H1 (cell line): ENCODE data around the gene ADAD1. TPM values are rescaled to one million over a fixed set of nuclear protein-coding genes. Genes with fewer than 3 reads are reported as not detected.

ENCODE experiments used
- CTCF ChIA-PET: fragments of 300-600 bp; sonication (Branson Sonifier 250); formaldehyde crosslinking; loops from one replicate; lab custom pipeline; 2021; ENCODE audit not compliant: partially characterized antibody; lab: Charles Lee
- POLR2A ChIA-PET: fragments of 300-600 bp; sonication (Branson Sonifier 250); formaldehyde crosslinking; loops from one replicate; lab custom pipeline; 2021; ENCODE audit warnings: inconsistent platforms; ENCODE audit not compliant: partially characterized antibody; lab: Charles Lee
- DNase-seq, 2 experiments: peaks; one replicate each; pipeline versions ENCODE4 v3.0.0 to v3.0.0-alpha.2; 2010 to 2022; ENCODE audit warnings: low spot score in 2 of 2, low read depth in 1 of 2, mixed read lengths in 1 of 2
- FAIRE-seq: peaks from 2 replicates; lab custom pipeline; 2011; peaks lifted over from hg19 to GRCh38; lab: Jason Lieb, UNC
- H2AFZ ChIP-seq: 2 replicates; pipeline ENCODE4 v1.8.1; 2012; ENCODE audit warnings: low read length, inconsistent platforms
- H2AK5ac ChIP-seq: 2 replicates; pipeline ENCODE4 v1.6.1; 2013; ENCODE audit warnings: low read depth, low read length
- H2BK120ac ChIP-seq: replicated peaks from 2 replicates; pipeline ENCODE3; 2013; ENCODE audit warnings: low read depth, low read length, inconsistent platforms
- H2BK12ac ChIP-seq: 2 replicates; pipeline ENCODE4 v1.6.1; 2013; ENCODE audit warnings: low read depth, low read length
- H2BK15ac ChIP-seq: 2 replicates; pipeline ENCODE4 v1.6.1; 2013; ENCODE audit warnings: low read length
- H2BK20ac ChIP-seq: 2 replicates; pipeline ENCODE4 v1.6.1; 2013; ENCODE audit warnings: low read length
- H2BK5ac ChIP-seq: 2 replicates; pipeline ENCODE4 v1.6.1; 2013; ENCODE audit warnings: low read depth, low read length
- H3K14ac ChIP-seq: 2 replicates; pipeline ENCODE4 v1.6.1; 2013; ENCODE audit warnings: inconsistent platforms; ENCODE audit not compliant: insufficient read length
- H3K18ac ChIP-seq: 2 replicates; pipeline ENCODE4 v1.6.1; 2013; ENCODE audit warnings: low read length; ENCODE audit errors: extremely low read depth
- H3K23ac ChIP-seq: 2 replicates; pipeline ENCODE4 v1.6.1; 2013; ENCODE audit warnings: inconsistent platforms; ENCODE audit not compliant: insufficient read length
- H3K23me2 ChIP-seq: 2 replicates; pipeline ENCODE4 v1.6.1; 2013; ENCODE audit warnings: low read depth, low read length
- H3K27ac ChIP-seq: 2 replicates; pipeline ENCODE4 v1.6.1; 2011; ENCODE audit warnings: low read depth, low read length, inconsistent platforms
- H3K27me3 ChIP-seq, 4 experiments: replicated peaks in 1 of 4; 1 replicate in 1 of 4; 2 replicates in 3 of 4; pipeline versions ENCODE4 v1.6.1 to v1.8.1; 2011 to 2013; ENCODE audit warnings: low read length in 3 of 4, mild to moderate bottlenecking in 3 of 4, inconsistent platforms in 2 of 4, mixed read lengths in 2 of 4, moderate library complexity in 1 of 4; ENCODE audit not compliant: control insufficient read depth in 3 of 4, insufficient read depth in 3 of 4; ENCODE audit errors: extremely low read depth in 1 of 4
- H3K36me3 ChIP-seq, 4 experiments: 2 replicates each; pipeline versions ENCODE4 v1.6.1 to v1.8.1; 2011 to 2013; ENCODE audit warnings: mild to moderate bottlenecking in 4 of 4, low read length in 3 of 4, moderate library complexity in 2 of 4, control low read depth in 1 of 4, inconsistent platforms in 1 of 4; ENCODE audit not compliant: insufficient read depth in 4 of 4, control insufficient read depth in 2 of 4
- H3K4ac ChIP-seq: replicated peaks from 2 replicates; pipeline ENCODE3; 2013; ENCODE audit warnings: low read length, low read depth, mixed read lengths, inconsistent platforms; ENCODE audit not compliant: insufficient read length
- H3K4me1 ChIP-seq, 4 experiments: replicated peaks in 1 of 4; 1 replicate in 1 of 4; 2 replicates in 3 of 4; pipeline versions ENCODE4 v1.6.1 to v1.8.1; 2011 to 2013; ENCODE audit warnings: low read length in 3 of 4, inconsistent platforms in 2 of 4, mixed read lengths in 1 of 4; ENCODE audit not compliant: insufficient read depth in 4 of 4, control insufficient read depth in 3 of 4
- H3K4me2 ChIP-seq, 2 experiments: 2 replicates each; pipeline versions ENCODE4 v1.6.1 to v1.8.1; 2011 to 2013; ENCODE audit warnings: low read depth in 2 of 2, low read length in 2 of 2, control low read depth in 1 of 2, inconsistent platforms in 1 of 2, mild to moderate bottlenecking in 1 of 2; ENCODE audit not compliant: insufficient read depth in 1 of 2
- H3K4me3 ChIP-seq, 4 experiments: fragments of 200-600, 300-600 bp in 1 of 4; sonication (generic), shearing (Covaris generic), sonication (Bioruptor Twin) in 1 of 4; 2 replicates each; pipeline versions ENCODE4 v1.5.1 to v1.8.1; 2011 to 2016; ENCODE audit warnings: low read length in 4 of 4, low read depth in 3 of 4, control low read depth in 2 of 4, inconsistent platforms in 2 of 4, mild to moderate bottlenecking in 2 of 4, mixed read lengths in 1 of 4, moderate library complexity in 1 of 4; ENCODE audit not compliant: insufficient read depth in 2 of 4; ENCODE audit errors: extremely low read depth in 1 of 4
- H3K56ac ChIP-seq: replicated peaks from 2 replicates; pipeline ENCODE3; 2013; ENCODE audit warnings: low read depth, mild to moderate bottlenecking, mixed read lengths, low read length, inconsistent platforms; ENCODE audit not compliant: insufficient read length
- H3K79me1 ChIP-seq: 2 replicates; pipeline ENCODE4 v1.6.1; 2013; ENCODE audit warnings: low read depth, low read length, control low read depth
- H3K79me2 ChIP-seq, 2 experiments: 2 replicates each; pipeline versions ENCODE4 v1.6.1 to v1.8.1; 2012 to 2013; ENCODE audit warnings: low read length in 2 of 2, mild to moderate bottlenecking in 2 of 2, inconsistent platforms in 1 of 2; ENCODE audit not compliant: insufficient read depth in 2 of 2, control insufficient read depth in 1 of 2
- H3K9ac ChIP-seq, 4 experiments: replicated peaks in 1 of 4; 1 replicate in 1 of 4; 2 replicates in 3 of 4; pipeline versions ENCODE4 v1.6.1 to v1.8.1; 2011 to 2013; ENCODE audit warnings: low read depth in 3 of 4, low read length in 3 of 4, control low read depth in 2 of 4, mild to moderate bottlenecking in 2 of 4, moderate library complexity in 2 of 4, inconsistent platforms in 1 of 4; ENCODE audit errors: extremely low read depth in 1 of 4
- H3K9me3 ChIP-seq, 2 experiments: 2 replicates each; pipeline versions ENCODE4 v1.6.1 to v1.8.1; 2012 to 2013; ENCODE audit warnings: mild to moderate bottlenecking in 2 of 2, moderate library complexity in 2 of 2, control low read depth in 1 of 2, inconsistent platforms in 1 of 2, low read depth in 1 of 2, low read length in 1 of 2, mixed read lengths in 1 of 2; ENCODE audit not compliant: insufficient read depth in 2 of 2
- H4K20me1 ChIP-seq, 2 experiments: replicated peaks in 1 of 2; 2 replicates each; pipeline versions ENCODE3 to v1.8.1; 2011 to 2013; ENCODE audit warnings: inconsistent platforms in 2 of 2, low read length in 2 of 2, mild to moderate bottlenecking in 1 of 2; ENCODE audit not compliant: insufficient read depth in 2 of 2, control insufficient read depth in 1 of 2
- H4K5ac ChIP-seq: 2 replicates; pipeline ENCODE4 v1.6.1; 2013; ENCODE audit warnings: low read length, low read depth, mixed read lengths, inconsistent platforms; ENCODE audit not compliant: insufficient read length
- H4K8ac ChIP-seq: 2 replicates; pipeline ENCODE4 v1.8.0; 2013; ENCODE audit warnings: mild to moderate bottlenecking, moderate library complexity, low read length, inconsistent platforms; ENCODE audit not compliant: insufficient read depth; ENCODE audit errors: extremely low read depth
- H4K91ac ChIP-seq: replicated peaks from 2 replicates; pipeline ENCODE3; 2013; ENCODE audit warnings: low read length, mixed read lengths, inconsistent platforms; ENCODE audit not compliant: insufficient read length
- CTCF ChIP-seq, 3 experiments: IDR thresholded peaks; 1 replicate in 2 of 3; 2 replicates in 1 of 3; pipeline versions ENCODE4 v1.5.1 to v1.6.1; 2011; ENCODE audit warnings: low read length in 3 of 3, mild to moderate bottlenecking in 3 of 3, inconsistent platforms in 2 of 3, low read depth in 1 of 3, moderate library complexity in 1 of 3; ENCODE audit not compliant: insufficient read depth in 1 of 3; ENCODE audit errors: control extremely low read depth in 1 of 3
- FOSL1 ChIP-seq: IDR thresholded peaks from 2 replicates; pipeline ENCODE4 v1.6.1; 2011; ENCODE audit warnings: mild to moderate bottlenecking, low read depth, low read length, moderate library complexity; ENCODE audit not compliant: insufficient read depth
- JUN ChIP-seq: IDR thresholded peaks from 2 replicates; pipeline ENCODE4 v1.6.1; 2011; ENCODE audit warnings: low read depth, mild to moderate bottlenecking, improper control_type of control experiment, low read length
- JUND ChIP-seq: IDR thresholded peaks from 2 replicates; pipeline ENCODE4 v1.6.1; 2011; ENCODE audit warnings: mild to moderate bottlenecking, improper control_type of control experiment, low read length
- NRF1 ChIP-seq: IDR thresholded peaks from 2 replicates; pipeline ENCODE4 v1.6.1; 2011; ENCODE audit warnings: mild to moderate bottlenecking, low read depth, low read length, improper control_type of control experiment
- RXRA ChIP-seq: IDR thresholded peaks from 2 replicates; pipeline ENCODE4 v1.6.1; 2011; ENCODE audit warnings: low read depth, mild to moderate bottlenecking, low read length, moderate library complexity; ENCODE audit not compliant: insufficient read depth
- SIRT6 ChIP-seq: IDR thresholded peaks from one replicate; pipeline ENCODE4 v1.7.1; 2012; ENCODE audit warnings: low read length, inconsistent platforms
- SP2 ChIP-seq: IDR thresholded peaks from 2 replicates; pipeline ENCODE4 v1.6.1; 2012; ENCODE audit warnings: mild to moderate bottlenecking, low read length, inconsistent platforms
- SP4 ChIP-seq: IDR thresholded peaks from 2 replicates; pipeline ENCODE4 v1.6.1; 2012; ENCODE audit warnings: low read length, inconsistent platforms
- SRF ChIP-seq: IDR thresholded peaks from 2 replicates; pipeline ENCODE4 v1.6.1; 2011; ENCODE audit warnings: mild to moderate bottlenecking, low read depth, low read length, moderate library complexity
- TCF12 ChIP-seq: IDR thresholded peaks from 2 replicates; pipeline ENCODE4 v1.6.1; 2011; ENCODE audit warnings: low read depth, mild to moderate bottlenecking, low read length
- TEAD4 ChIP-seq: IDR thresholded peaks from 2 replicates; pipeline ENCODE4 v1.6.1; 2012; ENCODE audit warnings: low read depth, low read length, inconsistent platforms, mixed read lengths
- polyA plus RNA-seq, 7 experiments: library from polyadenylated mRNA; depleted of rRNA in 3 of 7; stranded (reverse) in 5 of 7; unstranded in 2 of 7; fragments of >200 nt in 5 of 7; fragments of 200-250 nt in 2 of 7; gene quantifications; 1 replicate in 5 of 7; 2 replicates in 1 of 7; 4 replicates in 1 of 7; pipeline versions ENCODE4 v1.2.1 to v1.2.3, GENCODE V29; 2011 to 2013; ENCODE audit warnings: missing spikeins in 2 of 7, mixed read lengths in 2 of 7
- total RNA-seq: library from RNA; stranded (reverse); fragmentation: NEBNext Ultra II Directional; extraction: Animal tissue kit (Norgen Biotek cat#: 25700); gene quantifications from 2 replicates; pipeline ENCODE4 v1.2.1, GENCODE V29; 2021
- TF ChIP-seq, protein P1 (sequence below): IDR thresholded peaks from 2 replicates; pipeline ENCODE4 v1.6.1; 2012; ENCODE audit warnings: inconsistent platforms

ADAD1 gene
- total and polyA plus RNA-seq, 2 of the 8 experiments (the other 6 are each of a cell fraction or from before 2014, with no cell fraction given) = not detected

- Histone ChIP-seq H3K4me2 (no peak overlapping the region), H3K23ac (no peak overlapping the region), H3K23me2 (no peaks in the 10 kb centered on the region), H2AK5ac (no peak overlapping the region), H2BK20ac (no peak overlapping the region), H2BK120ac (no peak overlapping the region), H2BK5ac (no peak overlapping the region), H3K4me1 (no peaks in the 10 kb centered on the region), H2AFZ (no peak overlapping the region), H3K27ac (no peak overlapping the region), H3K4me3 (no peak overlapping the region), H2BK12ac (no peak overlapping the region), H3K9me3 (no peaks in the 10 kb centered on the region), H4K8ac (no peak overlapping the region), H3K56ac (no peak overlapping the region), H3K79me1 (no peaks in the 10 kb centered on the region), H4K20me1 (no peaks in the 10 kb centered on the region), H3K4ac (no peak overlapping the region), H3K9ac (no peak overlapping the region), H3K36me3 (peaks cover 0 to 44% (median 7%) of the 10 kb centered on the region in 4 experiments; a peak in 4 of 8 replicates), H4K91ac (no peak overlapping the region), H3K18ac (no peak overlapping the region), H3K14ac (no peak overlapping the region), H4K5ac (no peak overlapping the region), H2BK15ac (no peak overlapping the region), H3K79me2 (no peaks in the 10 kb centered on the region), H3K27me3 (peaks cover 0 to 1% (median 0%) of the 10 kb centered on the region in 4 experiments; a peak in 1 of 7 replicates)
- DNase-seq (no peak), FAIRE-seq (no peak)
- POLR2A ChIA-PET = no interaction called here
- CTCF ChIA-PET = interaction anchor here (2.1 kb wide), 1 partner anchor 242 kb away, joined by 8 read pairs; no protein-coding TSS in a partner anchor
- TF ChIP-seq RXRA (no peak), CTCF (IDR thresholded peaks at IDR 0.05; ENCODE audit: control extremely low read depth in 1 of 3, insufficient read depth in 1 of 3, low read depth in 1 of 3, low read length in 3 of 3) (no peak), SP4 (no peak), SP2 (no peak), NRF1 (no peak), JUND (no peak), FOSL1 (no peak), SIRT6 (no peak), TCF12 (no peak), JUN (no peak), TEAD4 (no peak), SRF (no peak)
- TF ChIP-seq, protein P1, sequence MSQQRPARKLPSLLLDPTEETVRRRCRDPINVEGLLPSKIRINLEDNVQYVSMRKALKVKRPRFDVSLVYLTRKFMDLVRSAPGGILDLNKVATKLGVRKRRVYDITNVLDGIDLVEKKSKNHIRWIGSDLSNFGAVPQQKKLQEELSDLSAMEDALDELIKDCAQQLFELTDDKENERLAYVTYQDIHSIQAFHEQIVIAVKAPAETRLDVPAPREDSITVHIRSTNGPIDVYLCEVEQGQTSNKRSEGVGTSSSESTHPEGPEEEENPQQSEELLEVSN = no peak
These were observed 44.0 kb upstream of the ADAD1 start for GRCh38 chr4:122334828-122335227.
